Mononuclear cell (primary cell): ENCODE data around the gene CPNE8. TPM values are rescaled to one million over a fixed set of nuclear protein-coding genes. Genes with fewer than 3 reads are reported as not detected.

Source experiments
- H3K27me3 ChIP-seq: 2 replicates; pipeline ENCODE4 v1.6.0; 2011; ENCODE audit warnings: low read length, control low read depth; ENCODE audit not compliant: insufficient read depth
- H3K4me1 ChIP-seq: 2 replicates; pipeline ENCODE4 v1.5.1; 2011; ENCODE audit warnings: mild to moderate bottlenecking, low read length, control low read depth; ENCODE audit not compliant: insufficient read depth
- H3K4me3 ChIP-seq: 2 replicates; pipeline ENCODE4 v1.5.1; 2011; ENCODE audit warnings: mild to moderate bottlenecking, low read length, moderate library complexity
- H3K9me3 ChIP-seq: 2 replicates; pipeline ENCODE4 v1.5.1; 2011; ENCODE audit warnings: low read depth, mild to moderate bottlenecking, control low read depth, low read length
- total RNA-seq: library from RNA; depleted of rRNA; stranded (reverse); fragments of >200 nt; gene quantifications from one replicate; pipeline ENCODE4 v1.2.3, GENCODE V29; 2012

Gene CPNE8
- total RNA-seq, 1 donor, result 8.5 TPM

DNA sequence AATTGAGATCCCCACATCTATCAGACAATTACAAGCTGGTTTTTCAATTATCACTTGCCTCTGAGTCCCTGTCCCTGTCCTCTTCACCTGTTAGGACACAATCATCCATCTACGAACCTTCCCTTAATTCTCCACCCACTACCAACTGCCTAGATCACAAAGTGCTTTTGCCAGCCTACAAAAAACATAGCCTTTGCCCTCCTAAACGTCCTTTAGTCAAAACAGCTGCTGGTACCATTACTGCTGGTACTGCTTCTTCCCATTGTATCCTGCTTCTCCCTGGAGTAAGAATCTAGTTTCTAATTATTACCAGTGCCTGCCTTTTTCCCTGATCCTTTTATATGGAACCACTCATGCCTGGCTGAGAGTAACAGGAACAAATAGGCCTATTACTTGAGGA lies 82.1 kb downstream of the CPNE8 start:
- Histone ChIP-seq H3K4me3 (no peak overlapping the region), H3K4me1 (no peaks in the 10 kb centered on the region)

GRCh38 chr12:38817942-38818341 lies 87.4 kb downstream of the CPNE8 start:
- no peaks in the 10 kb centered on the region for H3K9me3 ChIP-seq
- H3K4me3 ChIP-seq, result no peak overlapping the region
- H3K4me1 ChIP-seq, result no peaks in the 10 kb centered on the region
- H3K27me3 ChIP-seq, result no peaks in the 10 kb centered on the region

More for the DNA sequence above, 82.1 kb downstream of the CPNE8 start:
- no peaks in the 10 kb centered on the region for H3K27me3 ChIP-seq
- H3K9me3 ChIP-seq, result no peaks in the 10 kb centered on the region

DNA sequence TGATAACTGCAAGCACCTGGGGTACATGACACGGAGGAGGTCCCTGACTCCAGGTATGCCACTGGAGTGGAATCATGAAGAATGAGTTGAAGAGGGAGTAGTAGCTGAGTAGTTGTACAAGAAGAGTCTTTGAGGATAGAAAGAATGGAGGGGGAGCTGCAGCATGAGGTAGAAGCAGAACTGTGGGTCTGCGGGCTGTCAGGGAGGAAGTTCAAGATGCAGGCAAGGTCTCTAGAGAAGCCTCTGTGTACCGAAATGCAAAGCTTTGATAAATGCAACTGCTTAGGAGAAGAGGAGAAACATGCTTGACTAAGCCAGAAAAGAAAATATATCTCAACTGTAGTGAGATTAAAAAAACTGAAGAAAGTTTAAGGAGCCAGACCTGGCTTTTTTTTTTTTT lies 91.5 kb downstream of the CPNE8 start:
- no peaks in the 10 kb centered on the region for H3K27me3 ChIP-seq
- no peak overlapping the region for H3K4me3 ChIP-seq
- no peaks in the 10 kb centered on the region for H3K4me1 ChIP-seq
- H3K9me3 ChIP-seq, result no peaks in the 10 kb centered on the region

GRCh38 chr12:38811814-38812356 lies 93.5 kb downstream of the CPNE8 start:
- no peaks in the 10 kb centered on the region for H3K27me3 ChIP-seq
- no peaks in the 10 kb centered on the region for H3K9me3 ChIP-seq
- no peak overlapping the region for H3K4me3 ChIP-seq
- H3K4me1 ChIP-seq, result no peaks in the 10 kb centered on the region

GRCh38 chr12:38809832-38810231 lies 95.6 kb downstream of the CPNE8 start:
- Histone ChIP-seq H3K27me3 (no peaks in the 10 kb centered on the region), H3K9me3 (no peaks in the 10 kb centered on the region), H3K4me3 (no peak overlapping the region), H3K4me1 (no peaks in the 10 kb centered on the region)

- Histone ChIP-seq H3K27me3 (no peaks in the 10 kb centered on the region), H3K9me3 (peaks cover 45% of the 10 kb centered on the region), H3K4me3 (no peak overlapping the region), H3K4me1 (no peaks in the 10 kb centered on the region)
Measured at GRCh38 chr12:38788106-38788505, 117.3 kb downstream of the CPNE8 start.

DNA sequence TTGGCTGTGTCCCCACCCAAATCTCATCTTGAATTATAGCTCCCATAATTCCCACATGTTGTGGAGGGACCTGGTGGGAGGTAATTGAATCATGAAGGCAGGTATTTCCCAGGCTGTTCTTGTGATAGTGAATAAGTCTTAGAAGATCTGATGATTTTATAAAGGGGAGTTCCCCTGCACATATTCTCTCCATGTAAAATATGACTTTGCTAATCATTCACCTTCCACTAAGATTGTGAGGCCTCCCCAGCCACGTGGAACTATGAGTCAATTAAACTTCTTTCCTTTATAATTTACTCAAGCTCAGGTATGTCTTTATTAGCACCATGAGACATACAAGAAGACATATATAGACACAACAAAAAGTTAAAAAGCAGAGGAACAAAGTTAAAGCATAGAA lies 120.0 kb downstream of the CPNE8 start:
- H3K9me3 ChIP-seq, result peaks cover 30% of the 10 kb centered on the region
- H3K27me3 ChIP-seq, result no peaks in the 10 kb centered on the region
- H3K4me3 ChIP-seq, result no peak overlapping the region
- no peaks in the 10 kb centered on the region for H3K4me1 ChIP-seq

GRCh38 chr12:38783304-38783703 lies 122.1 kb downstream of the CPNE8 start:
- Histone ChIP-seq H3K9me3 (peaks cover 12% of the 10 kb centered on the region), H3K4me3 (no peak overlapping the region), H3K4me1 (no peaks in the 10 kb centered on the region), H3K27me3 (no peaks in the 10 kb centered on the region)

- peaks cover 2% of the 10 kb centered on the region for H3K9me3 ChIP-seq
- H3K27me3 ChIP-seq, result no peaks in the 10 kb centered on the region
- no peaks in the 10 kb centered on the region for H3K4me1 ChIP-seq
- H3K4me3 ChIP-seq, result no peak overlapping the region
Measured at GRCh38 chr12:38782359-38782758, 123.0 kb downstream of the CPNE8 start.

DNA sequence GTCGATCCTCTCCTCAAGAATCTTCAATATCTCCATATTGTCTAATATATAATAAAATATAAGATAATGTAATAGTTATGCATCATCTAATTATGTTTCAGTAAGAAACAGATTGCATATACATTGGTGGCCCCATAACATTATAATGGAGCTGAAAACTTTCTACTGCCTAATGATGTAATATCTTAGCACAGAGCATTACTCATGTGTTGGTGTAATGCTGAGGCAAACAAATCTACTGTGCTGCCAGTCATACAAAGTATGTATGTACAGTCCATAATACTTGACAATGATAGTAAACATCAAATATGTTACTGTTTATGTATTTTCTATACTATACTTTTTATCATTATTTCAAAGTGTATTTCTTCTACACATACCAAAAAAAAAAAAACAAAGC lies 128.7 kb downstream of the CPNE8 start:
- Histone ChIP-seq H3K9me3 (no peaks in the 10 kb centered on the region), H3K4me1 (peaks cover 8% of the 10 kb centered on the region), H3K4me3 (no peak overlapping the region), H3K27me3 (no peaks in the 10 kb centered on the region)

DNA sequence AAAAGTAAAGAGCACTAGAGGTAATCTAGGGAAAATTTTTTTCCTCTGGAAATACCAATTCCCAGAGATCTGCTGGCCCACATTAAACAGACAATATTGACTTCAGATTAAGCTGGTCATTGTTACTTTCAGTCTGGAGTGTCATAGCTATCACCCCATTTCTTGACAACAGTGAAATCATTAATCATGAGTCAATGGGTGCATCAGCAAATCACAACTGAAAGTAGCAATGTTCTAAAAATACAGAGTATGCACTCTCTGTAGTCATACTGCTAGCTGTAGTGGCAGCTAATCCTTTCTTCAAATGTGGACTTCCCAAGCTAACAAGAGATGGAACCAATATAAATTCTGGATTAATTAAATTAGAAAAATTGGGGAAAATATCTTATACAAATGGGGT lies 129.9 kb downstream of the CPNE8 start:
- H3K9me3 ChIP-seq, result no peaks in the 10 kb centered on the region
- no peak overlapping the region for H3K4me3 ChIP-seq
- no peaks in the 10 kb centered on the region for H3K27me3 ChIP-seq
- H3K4me1 ChIP-seq, result peaks cover 8% of the 10 kb centered on the region

GRCh38 chr12:38772437-38772836 lies 133.0 kb downstream of the CPNE8 start:
- Histone ChIP-seq H3K4me1 (peaks cover 8% of the 10 kb centered on the region), H3K4me3 (no peak overlapping the region), H3K27me3 (no peaks in the 10 kb centered on the region), H3K9me3 (no peaks in the 10 kb centered on the region)

DNA sequence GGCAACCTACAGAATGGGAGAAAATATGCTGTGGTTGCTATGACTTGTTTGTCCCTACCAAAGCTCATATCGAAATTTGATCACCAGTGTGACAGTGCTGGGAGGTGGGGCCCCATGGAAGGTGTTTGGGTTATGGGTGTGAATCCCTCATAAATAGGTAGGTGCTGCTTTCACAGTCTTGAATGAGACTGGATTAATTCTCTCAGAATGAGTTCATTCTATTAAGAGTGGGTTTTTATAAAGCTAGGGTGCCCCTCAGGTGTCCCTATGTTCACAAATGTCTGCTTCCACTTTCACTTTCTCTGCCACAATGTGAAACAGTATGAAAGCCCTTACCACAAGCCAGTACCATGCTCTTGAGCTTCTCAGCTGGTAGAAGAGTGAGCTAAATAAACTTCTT lies 133.5 kb downstream of the CPNE8 start:
- Histone ChIP-seq H3K27me3 (no peaks in the 10 kb centered on the region), H3K4me1 (peaks cover 8% of the 10 kb centered on the region), H3K9me3 (no peaks in the 10 kb centered on the region), H3K4me3 (no peak overlapping the region)

DNA sequence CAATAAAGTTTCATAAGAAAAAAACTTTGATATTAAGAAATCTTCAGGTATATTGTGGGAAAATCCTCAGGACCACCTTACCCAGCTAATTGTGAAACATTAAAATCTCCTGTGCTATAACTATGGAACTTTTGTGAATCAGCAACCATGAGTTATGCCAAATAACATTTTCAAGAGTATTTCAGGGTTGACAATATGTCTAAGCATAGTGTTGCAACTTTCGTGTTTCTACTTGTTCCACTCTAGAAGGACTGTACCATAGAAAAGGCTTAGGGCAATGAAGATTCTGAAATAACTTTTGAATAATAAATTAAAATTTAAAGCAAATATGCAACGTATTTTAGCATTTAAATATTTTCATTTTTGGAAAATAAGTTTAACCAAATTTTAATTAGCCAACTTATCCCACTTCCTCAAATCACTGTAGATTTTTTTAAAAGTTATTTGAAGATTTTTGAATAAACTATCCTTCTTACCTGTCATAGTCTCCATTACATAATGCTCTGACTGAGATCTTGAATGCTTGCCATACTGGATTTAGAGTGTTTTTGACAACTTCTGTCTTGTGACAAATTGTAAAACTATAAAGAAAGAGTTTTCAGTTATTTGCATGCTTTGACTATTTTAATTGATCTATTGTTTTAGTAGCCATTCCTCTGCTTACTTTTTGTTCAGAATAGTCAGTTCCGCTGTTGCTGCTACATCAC lies 143.6 kb downstream of the CPNE8 start:
- Histone ChIP-seq H3K4me3 (no peak overlapping the region), H3K4me1 (no peaks in the 10 kb centered on the region), H3K9me3 (no peaks in the 10 kb centered on the region), H3K27me3 (no peaks in the 10 kb centered on the region)

DNA sequence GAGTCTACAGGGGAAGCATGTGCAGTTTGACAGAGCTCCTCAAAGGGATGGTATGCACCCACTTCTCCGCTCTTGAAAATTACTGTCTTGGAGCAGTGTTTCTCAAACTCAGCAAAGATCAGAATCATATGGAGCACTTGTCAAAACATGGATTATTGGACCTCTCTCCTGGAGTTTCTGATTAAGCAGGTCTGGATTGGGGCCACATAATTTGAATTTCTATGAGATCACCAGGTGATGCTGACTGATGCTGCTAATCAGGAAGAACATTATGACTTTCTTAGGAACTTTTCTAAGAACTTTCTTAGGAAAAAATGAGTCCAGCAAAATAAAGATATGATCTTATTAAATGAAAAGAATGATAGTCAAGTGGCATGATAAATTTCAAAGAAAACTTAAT lies 144.3 kb downstream of the CPNE8 start:
- Histone ChIP-seq H3K27me3 (no peaks in the 10 kb centered on the region), H3K4me3 (no peak overlapping the region), H3K4me1 (no peaks in the 10 kb centered on the region), H3K9me3 (no peaks in the 10 kb centered on the region)

DNA sequence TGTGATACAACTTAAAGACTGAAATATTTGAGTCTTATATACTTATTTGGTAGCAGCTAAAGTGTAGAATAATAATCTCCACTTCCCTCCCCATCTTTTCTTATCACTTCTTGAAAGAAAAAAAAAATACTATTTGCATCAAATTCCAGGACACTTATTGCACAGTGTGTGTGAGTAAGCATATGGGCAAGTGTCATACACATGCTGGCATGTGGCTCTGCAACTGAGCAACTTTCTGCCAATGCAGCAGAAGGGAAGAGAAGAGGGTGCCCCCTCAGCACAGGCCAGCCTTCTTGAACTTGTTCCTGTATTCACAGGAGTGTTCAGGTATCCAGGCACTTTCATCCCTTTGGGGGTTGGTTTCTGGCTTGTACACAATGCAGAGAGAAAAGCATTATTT lies 145.8 kb downstream of the CPNE8 start:
- H3K4me1 ChIP-seq, result no peaks in the 10 kb centered on the region
- no peaks in the 10 kb centered on the region for H3K27me3 ChIP-seq
- H3K9me3 ChIP-seq, result no peaks in the 10 kb centered on the region
- no peak overlapping the region for H3K4me3 ChIP-seq
